HL-60/S4 (cell line): Measurements from ENCODE around the gene DNAJA3.
"Not testable (repeated sequence)": the region's sequence is repeated elsewhere in the genome, so short reads cannot be mapped to it uniquely, and the experiment has no call there.

Source experiments
- in situ Hi-C: fragments of 300-500 bp; cut with MboI; formaldehyde crosslinking; loops from 2 replicates; pipeline ENCODE4 v1.14.3; 2022; ENCODE audit warnings: low sequenced_read_pairs

The DNAJA3 gene

GRCh38 chr16:4386951-4387565 lies 38.6 kb upstream of the DNAJA3 start:
- in situ Hi-C loops: no loop called here

DNA sequence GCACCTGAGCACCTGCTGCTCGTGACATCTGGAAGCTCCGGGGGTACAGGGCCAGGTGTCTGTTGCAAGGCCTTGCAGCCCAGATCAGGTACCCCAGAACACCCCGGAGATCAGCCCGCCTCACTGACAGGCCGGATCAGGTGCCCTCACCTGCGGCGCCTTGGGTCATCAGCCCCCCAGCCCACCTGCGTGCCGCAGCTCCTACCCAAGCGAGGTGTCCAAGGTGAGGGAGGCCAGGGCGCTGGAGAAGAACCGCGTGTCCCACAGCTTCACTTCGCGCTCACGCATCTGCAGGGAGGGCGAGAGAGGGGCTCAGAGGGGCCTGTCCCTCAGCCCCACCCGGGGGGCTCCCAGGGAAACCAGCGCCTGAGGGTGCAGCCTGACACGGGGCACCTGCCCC lies 37.9 kb upstream of the DNAJA3 start:
- in situ Hi-C loops: no loop called here

GRCh38 chr16:4388271-4389021 lies 37.2 kb upstream of the DNAJA3 start:
- in situ Hi-C loops: no loop called here

- in situ Hi-C loops: no loop called here
Observed at GRCh38 chr16:4389051-4389955, 36.4 kb upstream of the DNAJA3 start.

GRCh38 chr16:4390266-4391260 lies 35.1 kb upstream of the DNAJA3 start:
- in situ Hi-C loops: no loop called here

GRCh38 chr16:4391631-4392381 lies 33.9 kb upstream of the DNAJA3 start:
- in situ Hi-C loops: no loop called here

DNA sequence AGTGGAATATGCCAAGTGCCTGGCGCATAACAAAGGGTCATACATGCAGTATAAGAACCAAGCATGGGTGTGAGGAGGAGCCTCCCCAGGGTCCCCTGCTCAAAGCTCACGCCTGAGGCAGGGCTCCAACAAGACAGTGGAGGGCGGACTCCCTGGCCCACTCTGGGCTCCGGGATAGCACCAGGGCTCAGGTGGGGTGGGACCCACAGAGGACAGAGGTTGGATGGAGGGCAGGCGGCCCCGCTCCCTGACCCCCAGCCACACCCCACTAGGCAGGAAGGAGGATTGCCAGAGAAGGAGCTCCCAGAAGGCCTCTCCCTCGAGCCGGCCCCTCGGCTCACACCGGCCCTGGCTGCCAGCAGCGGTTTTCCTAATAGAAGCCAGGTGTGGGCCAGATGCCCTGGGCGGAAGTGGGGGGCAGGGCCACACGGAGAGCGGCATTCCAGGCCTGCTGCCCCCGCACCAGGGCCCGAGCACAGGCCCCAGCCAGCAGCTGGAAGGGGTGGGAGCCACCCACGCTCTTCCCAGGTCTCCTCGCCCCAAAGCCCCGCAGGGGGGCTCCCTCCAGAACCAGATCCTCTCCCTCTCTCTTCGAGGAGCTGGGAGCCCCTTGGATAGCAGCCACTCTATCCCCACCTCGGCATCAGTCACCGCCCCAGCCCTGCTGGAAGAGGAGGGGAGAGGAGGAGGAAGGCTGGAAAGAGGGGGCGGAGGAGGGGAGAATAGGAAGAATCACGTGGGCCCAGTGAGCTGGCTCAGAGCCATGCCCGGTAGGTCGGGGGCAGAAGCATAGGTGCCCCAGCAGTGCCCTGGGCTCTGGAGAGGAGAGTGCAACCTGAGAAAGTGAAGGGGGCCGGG lies 33.1 kb upstream of the DNAJA3 start:
- in situ Hi-C loops: no loop called here

DNA sequence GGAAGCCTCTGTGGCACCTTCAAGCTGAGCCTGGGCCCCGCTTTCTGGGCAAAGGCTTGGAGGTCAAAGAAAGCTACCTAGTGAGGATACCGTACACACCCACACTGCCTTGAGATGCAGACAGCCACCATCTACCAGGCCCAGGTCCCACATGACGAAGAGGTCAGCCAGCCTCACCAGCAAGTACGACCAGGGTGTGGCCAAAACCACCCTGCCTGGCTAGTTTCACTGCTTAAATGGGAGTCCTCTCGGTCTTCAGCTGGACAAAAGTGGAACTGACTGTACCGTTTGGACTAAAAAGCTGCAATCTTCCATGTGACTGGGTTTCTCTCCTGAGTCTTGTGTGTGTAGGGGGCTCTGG lies 32.4 kb upstream of the DNAJA3 start:
- in situ Hi-C loops: no loop called here

- in situ Hi-C loops: not testable (repeated sequence)
Observed at GRCh38 chr16:4393850-4394249, 31.8 kb upstream of the DNAJA3 start.

GRCh38 chr16:4395055-4395726 lies 30.5 kb upstream of the DNAJA3 start:
- in situ Hi-C loops: no loop called here

- in situ Hi-C loops: no loop called here
Observed at GRCh38 chr16:4399001-4399730, 26.5 kb upstream of the DNAJA3 start.

GRCh38 chr16:4401094-4401501 lies 24.6 kb upstream of the DNAJA3 start:
- in situ Hi-C loops: no loop called here

DNA sequence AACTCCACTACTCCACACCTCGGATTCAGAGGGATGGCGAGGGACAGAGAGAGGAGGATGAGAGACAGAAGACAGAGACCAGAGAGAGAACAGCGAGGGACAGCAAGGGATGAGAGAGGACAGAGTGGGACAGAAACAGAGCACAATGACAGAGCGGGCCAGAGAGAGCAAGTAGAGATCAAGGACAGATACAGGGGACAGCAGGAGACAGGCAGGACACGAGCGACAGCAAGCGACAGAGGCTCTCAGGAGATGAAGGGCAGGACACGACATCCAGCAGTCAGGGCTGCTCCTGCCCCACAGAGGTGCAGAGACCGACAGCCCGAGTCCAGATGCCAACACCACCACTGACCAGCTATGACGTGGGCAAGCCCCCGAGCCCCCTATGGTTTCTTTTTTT lies 24.2 kb upstream of the DNAJA3 start:
- in situ Hi-C loops: no loop called here

DNA sequence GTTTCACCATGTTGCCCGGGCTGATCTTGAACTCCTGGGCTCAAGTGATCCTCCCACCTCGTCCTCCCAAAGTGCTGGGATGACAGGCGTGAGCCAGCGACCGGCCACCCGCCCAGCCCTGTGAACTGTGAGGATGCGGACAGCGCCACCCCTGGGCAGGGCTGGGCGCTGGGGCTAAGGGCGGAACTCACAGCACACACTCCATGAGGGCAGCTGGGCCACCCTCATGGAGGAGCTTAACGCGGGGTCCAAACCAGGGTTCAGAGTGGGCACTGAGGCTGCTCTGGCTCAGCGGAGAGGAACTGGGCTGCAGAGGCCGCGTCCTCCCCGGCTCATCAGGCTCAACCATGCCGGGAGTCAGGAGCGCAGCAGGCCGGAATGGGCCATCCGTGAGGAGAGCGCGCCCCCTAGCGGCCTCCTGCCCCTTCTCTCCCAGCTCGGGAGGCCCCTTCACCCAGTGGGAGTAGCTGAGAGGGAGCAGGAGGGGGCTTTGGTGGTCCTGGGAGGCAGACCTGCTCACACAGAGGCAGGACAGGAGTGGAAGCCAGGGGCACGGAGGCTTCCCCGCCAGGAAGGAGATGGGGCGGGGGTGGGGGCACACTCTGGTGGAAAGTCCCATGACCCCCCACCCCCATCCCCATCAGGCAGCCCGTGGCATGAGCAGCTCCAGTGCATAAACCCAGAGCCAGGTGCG lies 23.1 kb upstream of the DNAJA3 start:
- in situ Hi-C loops: no loop called here

DNA sequence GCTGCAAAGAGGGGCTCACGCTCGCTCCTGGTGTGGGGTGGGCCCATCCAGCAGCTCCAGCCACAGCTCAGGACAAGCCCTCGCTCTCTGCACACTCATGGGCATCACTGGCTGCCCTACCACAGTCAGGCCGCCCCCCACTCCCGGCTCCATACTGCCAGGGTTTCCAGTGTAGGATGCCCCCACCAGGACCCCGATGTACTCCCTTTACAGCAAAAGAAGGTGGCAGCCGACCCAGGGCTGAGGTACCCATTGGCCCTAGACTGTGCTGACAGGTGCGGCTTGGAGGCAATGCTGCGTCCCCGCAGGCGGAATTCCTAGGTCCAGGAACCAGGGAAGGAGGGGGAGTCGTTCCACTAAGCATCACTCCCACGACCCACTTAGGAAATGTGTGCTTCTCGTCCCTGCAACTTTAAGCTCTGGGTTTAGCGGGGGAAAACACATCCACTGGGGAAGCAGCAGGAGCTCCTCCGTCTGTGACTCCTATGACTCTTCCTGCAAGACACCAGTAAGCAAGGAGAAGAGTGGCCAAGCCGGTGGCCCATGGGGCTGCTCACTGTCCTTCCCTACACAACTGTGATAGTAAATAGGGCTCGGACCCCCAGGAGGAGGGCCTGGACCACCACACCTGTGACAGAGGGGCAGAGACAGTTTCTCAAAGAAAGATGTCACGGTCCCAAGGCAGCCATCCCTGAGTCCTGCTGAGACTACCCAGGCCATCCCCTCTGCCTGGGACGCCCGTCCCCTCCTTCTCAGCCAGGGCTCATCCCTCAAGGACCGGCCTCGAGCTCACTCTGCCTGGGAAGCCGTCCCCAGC lies 22.3 kb upstream of the DNAJA3 start:
- in situ Hi-C loops: no loop called here

DNA sequence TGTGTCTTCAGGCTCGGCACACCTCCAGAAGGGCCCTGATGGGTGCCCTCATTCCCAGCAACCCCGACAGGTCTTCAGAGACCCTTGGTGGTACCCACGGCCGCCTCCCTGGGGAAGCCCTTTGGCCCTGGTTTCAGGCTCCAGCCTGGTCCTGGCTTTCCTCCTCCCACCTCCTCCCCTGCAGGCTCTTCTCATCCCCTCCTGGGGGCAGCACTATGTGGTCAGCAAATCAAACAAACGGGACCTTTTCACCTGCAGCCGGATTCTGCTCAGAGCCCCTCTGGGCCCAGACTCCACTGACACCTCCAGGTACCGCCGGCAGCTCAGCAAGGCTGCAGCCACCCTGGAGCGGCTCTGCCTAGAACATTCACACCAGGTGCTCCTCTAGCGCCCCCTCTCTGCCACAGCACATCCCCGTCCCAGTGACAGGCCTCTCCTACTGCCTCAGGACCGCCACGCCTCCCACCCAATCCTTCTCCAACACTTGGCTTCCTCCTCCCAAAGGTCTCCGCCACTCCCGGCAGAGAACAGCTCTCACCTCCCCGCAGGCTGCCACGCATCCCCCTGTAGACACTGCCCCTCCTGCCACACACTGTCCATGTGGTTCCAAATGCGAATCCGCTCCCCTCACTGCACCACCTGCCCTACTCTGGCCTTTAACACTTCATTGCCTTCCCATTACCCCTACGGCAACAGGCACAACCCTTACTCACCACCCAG lies 21.3 kb upstream of the DNAJA3 start:
- in situ Hi-C loops: no loop called here
